ENCODE measurements around the gene NCAM1.

GRCh38 chr11:113148652-113149051 is 187.4 kb downstream of the NCAM1 start:
- TF ChIP-seq CTCF (IDR thresholded peaks at IDR 0.05), result no peak
- TF ChIP-seq POLR2A (IDR thresholded peaks at IDR 0.05), result no peak
- TF ChIP-seq POLR2AphosphoS5 (IDR thresholded peaks at IDR 0.05), result no peak
